Tibial nerve (tissue), 4 donors: ENCODE data around the gene ZNHIT6.
"Not testable (repeated sequence)": the region's sequence is repeated elsewhere in the genome, so short reads cannot be mapped to it uniquely, and the experiment has no call there.

Source experiments
- CTCF ChIP-seq, 5 experiments: fragments of 200-600 bp in 3 of 5; fragments of 450-650 bp in 2 of 5; sonication (generic) in 3 of 5; IDR thresholded peaks; one replicate each; pipeline ENCODE4 v1.5.1; 2016 to 2019; ENCODE audit warnings: antibody characterized with exemption in 5 of 5, mild to moderate bottlenecking in 3 of 5, moderate library complexity in 2 of 5
- EP300 ChIP-seq, 2 donors: sonication (generic); formaldehyde crosslinking; IDR thresholded peaks; one replicate each; pipeline ENCODE4 v1.6.1; 2017; ENCODE audit warnings: antibody characterized with exemption in 2 of 2, mild to moderate bottlenecking in 1 of 2

GRCh38 chr1:85639920-85640319, 68.3 kb downstream of the ZNHIT6 start:
- not testable (repeated sequence) for TF ChIP-seq EP300, CTCF (IDR thresholded peaks at IDR 0.05)
